ENCODE data around the gene PXMP2. TPM values are rescaled to one million over a fixed set of nuclear protein-coding genes. Genes with fewer than 3 reads are reported as not detected.

The PXMP2 gene
- total RNA-seq, 1 donor from 2014 or later: 9.0 TPM

DNA sequence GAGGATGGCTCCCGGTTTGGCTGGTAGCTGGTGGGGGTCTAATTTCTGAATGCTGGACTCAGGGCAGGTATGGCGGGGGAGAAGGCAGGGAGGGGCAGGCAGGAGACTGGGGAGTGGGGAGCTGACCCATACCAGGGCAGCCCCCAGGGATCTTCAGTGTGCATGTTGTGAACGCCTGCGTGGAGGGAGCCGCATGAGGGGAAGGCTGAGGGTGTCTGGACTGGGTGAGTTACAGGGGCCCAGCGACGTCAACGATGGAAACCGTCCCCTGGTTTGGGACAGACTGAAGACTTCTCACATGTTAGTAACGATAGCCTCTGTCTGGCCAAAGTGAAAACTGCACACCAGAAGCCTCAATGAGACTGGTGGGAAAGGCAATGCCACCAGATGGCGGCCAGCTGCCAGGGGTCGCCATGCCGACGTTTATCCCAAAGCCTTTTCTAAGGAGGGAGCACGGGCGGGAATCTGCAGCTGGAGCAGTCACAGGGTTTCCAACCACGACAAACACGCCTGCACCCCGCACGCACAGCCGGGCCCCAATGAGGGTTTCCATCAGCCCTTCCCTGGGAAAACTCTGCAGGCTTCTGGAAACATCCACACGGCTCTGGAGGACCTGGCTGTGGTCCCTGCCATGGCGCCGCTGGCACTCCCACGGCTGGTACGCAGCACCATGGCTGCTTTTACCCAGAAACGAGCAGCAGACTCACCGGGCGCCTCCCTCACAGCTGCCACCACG lies 37.3 kb downstream of the PXMP2 start:
- peaks cover 67% of the 10 kb centered on the region for H3K79me2 ChIP-seq (ENCODE audit: insufficient read depth, low read length)
- TF ChIP-seq, protein P1, sequence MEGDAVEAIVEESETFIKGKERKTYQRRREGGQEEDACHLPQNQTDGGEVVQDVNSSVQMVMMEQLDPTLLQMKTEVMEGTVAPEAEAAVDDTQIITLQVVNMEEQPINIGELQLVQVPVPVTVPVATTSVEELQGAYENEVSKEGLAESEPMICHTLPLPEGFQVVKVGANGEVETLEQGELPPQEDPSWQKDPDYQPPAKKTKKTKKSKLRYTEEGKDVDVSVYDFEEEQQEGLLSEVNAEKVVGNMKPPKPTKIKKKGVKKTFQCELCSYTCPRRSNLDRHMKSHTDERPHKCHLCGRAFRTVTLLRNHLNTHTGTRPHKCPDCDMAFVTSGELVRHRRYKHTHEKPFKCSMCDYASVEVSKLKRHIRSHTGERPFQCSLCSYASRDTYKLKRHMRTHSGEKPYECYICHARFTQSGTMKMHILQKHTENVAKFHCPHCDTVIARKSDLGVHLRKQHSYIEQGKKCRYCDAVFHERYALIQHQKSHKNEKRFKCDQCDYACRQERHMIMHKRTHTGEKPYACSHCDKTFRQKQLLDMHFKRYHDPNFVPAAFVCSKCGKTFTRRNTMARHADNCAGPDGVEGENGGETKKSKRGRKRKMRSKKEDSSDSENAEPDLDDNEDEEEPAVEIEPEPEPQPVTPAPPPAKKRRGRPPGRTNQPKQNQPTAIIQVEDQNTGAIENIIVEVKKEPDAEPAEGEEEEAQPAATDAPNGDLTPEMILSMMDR (IDR thresholded peaks at IDR 0.05; ENCODE audit: insufficient read depth, low read depth, low read length): no peak
- no peak for TF ChIP-seq EZH2 (IDR thresholded peaks at IDR 0.05; ENCODE audit: insufficient read depth, low read length)
- no peak overlapping the region for H3K4me2 ChIP-seq (ENCODE audit: low read length)
- Mint-ChIP-seq H3K27me3 (ENCODE audit: low read depth, unreplicated experiment) (no peaks in the 10 kb centered on the region), H3K4me1 (ENCODE audit: low read depth, unreplicated experiment) (peaks cover 3% of the 10 kb centered on the region), H3K27ac (ENCODE audit: unreplicated experiment) (no peak overlapping the region), H3K4me3 (ENCODE audit: unreplicated experiment) (no peak overlapping the region), H3K36me3 (ENCODE audit: low read depth, unreplicated experiment) (peaks cover 30% of the 10 kb centered on the region), H3K9me3 (ENCODE audit: unreplicated experiment) (no peaks in the 10 kb centered on the region)
- FAIRE-seq (no peak), DNase-seq (ENCODE audit: low read depth) (no peak)
- no peak overlapping the region for H2AFZ ChIP-seq (ENCODE audit: low read depth, low read length)
- no peaks in the 10 kb centered on the region for H3K27me3 ChIP-seq (ENCODE audit: insufficient read depth, low read length)
- H3K36me3 ChIP-seq (ENCODE audit: insufficient read depth, low read length): peaks cover 58% of the 10 kb centered on the region
- no peak overlapping the region for H3K4me3 ChIP-seq (ENCODE audit: insufficient read depth, low read depth, low read length)
- H3K4me1 ChIP-seq (ENCODE audit: insufficient read depth, low read length): peaks cover 11% of the 10 kb centered on the region
- H3K9me3 ChIP-seq (ENCODE audit: insufficient read depth, low read depth, low read length): no peaks in the 10 kb centered on the region
- H3K9ac ChIP-seq (ENCODE audit: low read length): peak overlapping the region; percentile 23
- H3K27ac ChIP-seq (ENCODE audit: low read depth, low read length): peak overlapping the region; percentile 48
- peaks cover 91% of the 10 kb centered on the region for H4K20me1 ChIP-seq (ENCODE audit: insufficient read depth, low read length)

DNA sequence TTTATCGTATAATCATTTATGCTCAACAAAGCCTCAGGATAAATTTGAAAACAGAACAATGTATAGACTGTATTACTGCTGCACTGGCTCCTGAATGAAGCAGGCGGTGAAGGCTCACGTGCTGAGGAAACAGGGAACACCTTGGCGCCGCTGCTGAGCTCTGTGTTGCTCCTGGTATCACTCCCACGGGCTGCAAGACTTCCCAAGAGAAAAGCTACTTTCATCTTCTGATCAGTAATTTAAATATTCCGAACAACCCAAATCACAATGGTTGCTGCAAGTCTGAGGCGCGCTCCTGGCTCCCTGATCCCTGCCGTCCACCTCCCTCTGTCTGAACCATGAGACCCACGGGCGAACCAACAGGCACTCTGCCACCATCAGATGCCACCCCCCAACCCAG lies 39.0 kb downstream of the PXMP2 start:
- Histone ChIP-seq H4K20me1 (ENCODE audit: insufficient read depth, low read length) (peaks cover 93% of the 10 kb centered on the region), H3K79me2 (ENCODE audit: insufficient read depth, low read length) (peaks cover 58% of the 10 kb centered on the region), H2AFZ (ENCODE audit: low read depth, low read length) (no peak overlapping the region), H3K4me1 (ENCODE audit: insufficient read depth, low read length) (peaks cover 11% of the 10 kb centered on the region), H3K9me3 (ENCODE audit: insufficient read depth, low read depth, low read length) (no peaks in the 10 kb centered on the region), H3K4me3 (ENCODE audit: insufficient read depth, low read depth, low read length) (no peak overlapping the region), H3K27me3 (ENCODE audit: insufficient read depth, low read length) (no peaks in the 10 kb centered on the region), H3K9ac (ENCODE audit: low read length) (no peak overlapping the region), H3K27ac (ENCODE audit: low read depth, low read length) (no peak overlapping the region), H3K36me3 (ENCODE audit: insufficient read depth, low read length) (peaks cover 53% of the 10 kb centered on the region), H3K4me2 (ENCODE audit: low read length) (no peak overlapping the region)
- no peaks in the 10 kb centered on the region for H3K9me3 Mint-ChIP-seq (ENCODE audit: unreplicated experiment)
- DNase-seq (ENCODE audit: low read depth): no peak
- no peak overlapping the region for H3K4me3 Mint-ChIP-seq (ENCODE audit: unreplicated experiment)
- peaks cover 3% of the 10 kb centered on the region for H3K4me1 Mint-ChIP-seq (ENCODE audit: low read depth, unreplicated experiment)
- peaks cover 34% of the 10 kb centered on the region for H3K36me3 Mint-ChIP-seq (ENCODE audit: low read depth, unreplicated experiment)
- TF ChIP-seq, protein P1 (IDR thresholded peaks at IDR 0.05; ENCODE audit: insufficient read depth, low read depth, low read length): no peak
- no peak for TF ChIP-seq EZH2 (IDR thresholded peaks at IDR 0.05; ENCODE audit: insufficient read depth, low read length)
- no peaks in the 10 kb centered on the region for H3K27me3 Mint-ChIP-seq (ENCODE audit: low read depth, unreplicated experiment)
- FAIRE-seq: no peak
- H3K27ac Mint-ChIP-seq (ENCODE audit: unreplicated experiment): no peak overlapping the region

Data from astrocyte (in vitro differentiated cells and primary cell).